Chondrocyte (in vitro differentiated cells): ENCODE results near the gene DSG1. TPM values are rescaled to one million over a fixed set of nuclear protein-coding genes. Genes with fewer than 3 reads are reported as not detected.

Source experiments
- DNase-seq: peaks from one replicate; pipeline ENCODE4 v3.0.0; 2021; ENCODE audit warnings: mixed read lengths, low spot score
- H3K27ac Mint-ChIP-seq: one replicate; pipeline ENCODE4 v1.8.0; 2021; ENCODE audit warnings: mild to moderate bottlenecking, moderate library complexity, mixed read lengths; ENCODE audit not compliant: unreplicated experiment
- H3K27me3 Mint-ChIP-seq: 2 replicates; pipeline ENCODE4 v1.8.0; 2021; ENCODE audit warnings: low read depth, mixed read lengths
- H3K36me3 Mint-ChIP-seq: 2 replicates; pipeline ENCODE4 v1.8.0; 2021; ENCODE audit warnings: low read depth, mixed read lengths
- H3K4me1 Mint-ChIP-seq: 2 replicates; pipeline ENCODE4 v1.8.0; 2021; ENCODE audit warnings: low read depth, mild to moderate bottlenecking, mixed read lengths
- H3K4me3 Mint-ChIP-seq: one replicate; pipeline ENCODE4 v1.8.0; 2021; ENCODE audit warnings: mild to moderate bottlenecking, moderate library complexity, mixed read lengths; ENCODE audit not compliant: unreplicated experiment
- H3K9me3 Mint-ChIP-seq: 2 replicates; pipeline ENCODE4 v1.8.0; 2021; ENCODE audit warnings: low read depth, mixed read lengths
- CTCF ChIP-seq: fragments of 200-600 bp; sonication (generic); IDR thresholded peaks from 2 replicates; pipeline ENCODE4 v1.5.0; 2021; ENCODE audit warnings: antibody characterized with exemption, mild to moderate bottlenecking, moderate library complexity
- total RNA-seq: library from RNA; stranded (reverse); gene quantifications from 3 replicates; pipeline ENCODE4 v1.2.1, GENCODE V29; 2021

Gene DSG1
- total RNA-seq, 1 donor from 2014 or later = not detected

GRCh38 chr18:31382107-31382506 is 64.1 kb downstream of the DSG1 start:
- Mint-ChIP-seq H3K9me3 (no peaks in the 10 kb centered on the region), H3K27me3 (peaks cover 26% of the 10 kb centered on the region), H3K4me3 (no peak overlapping the region), H3K36me3 (no peaks in the 10 kb centered on the region), H3K27ac (no peak overlapping the region), H3K4me1 (no peaks in the 10 kb centered on the region)
- no peak for DNase-seq
- TF ChIP-seq CTCF = no peak

- Mint-ChIP-seq H3K36me3 (no peaks in the 10 kb centered on the region), H3K27ac (no peak overlapping the region), H3K4me1 (no peaks in the 10 kb centered on the region), H3K9me3 (no peaks in the 10 kb centered on the region), H3K4me3 (no peak overlapping the region), H3K27me3 (peaks cover 32% of the 10 kb centered on the region)
- DNase-seq = no peak
- no peak for TF ChIP-seq CTCF
Observed at GRCh38 chr18:31386741-31387140, 68.8 kb downstream of the DSG1 start.

- Mint-ChIP-seq H3K27me3 (peaks cover 17% of the 10 kb centered on the region), H3K4me3 (no peak overlapping the region), H3K9me3 (no peaks in the 10 kb centered on the region), H3K36me3 (no peaks in the 10 kb centered on the region), H3K27ac (no peak overlapping the region), H3K4me1 (peaks cover 3% of the 10 kb centered on the region)
- no peak for DNase-seq
- TF ChIP-seq CTCF = no peak
Observed at GRCh38 chr18:31393286-31393685, 75.3 kb downstream of the DSG1 start.

GRCh38 chr18:31396796-31397612 is 79.0 kb downstream of the DSG1 start:
- Mint-ChIP-seq H3K27ac (no peak overlapping the region), H3K4me3 (no peak overlapping the region), H3K9me3 (no peaks in the 10 kb centered on the region), H3K27me3 (peaks cover 18% of the 10 kb centered on the region), H3K4me1 (peaks cover 3% of the 10 kb centered on the region), H3K36me3 (no peaks in the 10 kb centered on the region)
- DNase-seq = no peak
- TF ChIP-seq CTCF = no peak

GRCh38 chr18:31398191-31398590 is 80.2 kb downstream of the DSG1 start:
- Mint-ChIP-seq H3K27me3 (peaks cover 20% of the 10 kb centered on the region), H3K27ac (no peak overlapping the region), H3K4me3 (no peak overlapping the region), H3K36me3 (no peaks in the 10 kb centered on the region), H3K9me3 (no peaks in the 10 kb centered on the region), H3K4me1 (peaks cover 3% of the 10 kb centered on the region)
- no peak for TF ChIP-seq CTCF
- no peak for DNase-seq
